Measurements from ENCODE around the gene GNB2.
"Not testable (repeated sequence)": the region's sequence is repeated elsewhere in the genome, so short reads cannot be mapped to it uniquely, and the experiment has no call there.

Gene GNB2

GRCh38 chr7:100708395-100708794, 34.9 kb downstream of the GNB2 start:
- Histone ChIP-seq H3K27ac (ENCODE audit: low read length) (no peak overlapping the region), H3K9ac (ENCODE audit: low read length) (no peak overlapping the region), H3K4me3 (ENCODE audit: low read length) (no peak overlapping the region), H3F3A (ENCODE audit: insufficient read depth, low read length) (peaks cover 4% of the 10 kb centered on the region; the same call in 1 of the 2 replicates), H3K27me3 (replicated peaks; ENCODE audit: insufficient read depth, low read length) (peaks cover 4% of the 10 kb centered on the region), H2AFZ (ENCODE audit: low read length) (no peak overlapping the region), H3K4me2 (ENCODE audit: low read depth, low read length) (no peak overlapping the region), H3K9me3 (replicated peaks; ENCODE audit: insufficient read depth, low read length) (no peaks in the 10 kb centered on the region), H4K20me1 (ENCODE audit: insufficient read depth, low read length) (no peaks in the 10 kb centered on the region), H3K36me3 (replicated peaks; ENCODE audit: insufficient read depth, low read length) (no peaks in the 10 kb centered on the region; the same call in 1 of the 2 replicates), H3K9me2 (replicated peaks; ENCODE audit: insufficient read depth, low read length) (no peaks in the 10 kb centered on the region), H3K4me1 (ENCODE audit: low read length) (peaks cover 8% of the 10 kb centered on the region; the same call in 1 of the 2 replicates), H3K79me2 (ENCODE audit: low read length) (peaks cover 16% of the 10 kb centered on the region)
- TF ChIP-seq EZH2phosphoT487 (IDR thresholded peaks at IDR 0.05; ENCODE audit: low read length): no peak
- DNase-seq: no peak

GRCh38 chr7:100710452-100710851, 36.9 kb downstream of the GNB2 start:
- H3K4me3 ChIP-seq (ENCODE audit: low read length): no peak overlapping the region
- H3K79me2 ChIP-seq (ENCODE audit: low read length): peaks cover 16% of the 10 kb centered on the region
- DNase-seq: no peak
- no peaks in the 10 kb centered on the region for H3K9me3 ChIP-seq (replicated peaks; ENCODE audit: insufficient read depth, low read length)
- H3K36me3 ChIP-seq (replicated peaks; ENCODE audit: insufficient read depth, low read length): no peaks in the 10 kb centered on the region; the same call in 1 of the 2 replicates
- H3K27me3 ChIP-seq (replicated peaks; ENCODE audit: insufficient read depth, low read length): peaks cover 14% of the 10 kb centered on the region
- H3K4me2 ChIP-seq (ENCODE audit: low read depth, low read length): no peak overlapping the region
- 0 out of 2 replicates have a peak, but pooled peaks cover 4% of the 10 kb centered on the region for H3K4me1 ChIP-seq (ENCODE audit: low read length)
- H4K20me1 ChIP-seq (ENCODE audit: insufficient read depth, low read length): no peaks in the 10 kb centered on the region
- no peak overlapping the region for H3K27ac ChIP-seq (ENCODE audit: low read length)
- H3K9ac ChIP-seq (ENCODE audit: low read length): no peak overlapping the region
- no peaks in the 10 kb centered on the region for H3K9me2 ChIP-seq (replicated peaks; ENCODE audit: insufficient read depth, low read length)
- H2AFZ ChIP-seq (ENCODE audit: low read length): no peak overlapping the region
- TF ChIP-seq EZH2phosphoT487 (IDR thresholded peaks at IDR 0.05; ENCODE audit: low read length): no peak
- TF ChIP-seq, protein P1, sequence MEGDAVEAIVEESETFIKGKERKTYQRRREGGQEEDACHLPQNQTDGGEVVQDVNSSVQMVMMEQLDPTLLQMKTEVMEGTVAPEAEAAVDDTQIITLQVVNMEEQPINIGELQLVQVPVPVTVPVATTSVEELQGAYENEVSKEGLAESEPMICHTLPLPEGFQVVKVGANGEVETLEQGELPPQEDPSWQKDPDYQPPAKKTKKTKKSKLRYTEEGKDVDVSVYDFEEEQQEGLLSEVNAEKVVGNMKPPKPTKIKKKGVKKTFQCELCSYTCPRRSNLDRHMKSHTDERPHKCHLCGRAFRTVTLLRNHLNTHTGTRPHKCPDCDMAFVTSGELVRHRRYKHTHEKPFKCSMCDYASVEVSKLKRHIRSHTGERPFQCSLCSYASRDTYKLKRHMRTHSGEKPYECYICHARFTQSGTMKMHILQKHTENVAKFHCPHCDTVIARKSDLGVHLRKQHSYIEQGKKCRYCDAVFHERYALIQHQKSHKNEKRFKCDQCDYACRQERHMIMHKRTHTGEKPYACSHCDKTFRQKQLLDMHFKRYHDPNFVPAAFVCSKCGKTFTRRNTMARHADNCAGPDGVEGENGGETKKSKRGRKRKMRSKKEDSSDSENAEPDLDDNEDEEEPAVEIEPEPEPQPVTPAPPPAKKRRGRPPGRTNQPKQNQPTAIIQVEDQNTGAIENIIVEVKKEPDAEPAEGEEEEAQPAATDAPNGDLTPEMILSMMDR (IDR thresholded peaks at IDR 0.05; ENCODE audit: low read length): no peak
- no peak for TF ChIP-seq EZH2 (optimal IDR thresholded peaks at IDR 0.05; ENCODE audit: low read depth, low read length)
- H3F3A ChIP-seq (ENCODE audit: insufficient read depth, low read length): peaks cover 3% of the 10 kb centered on the region; the same call in 1 of the 2 replicates

- H3K27me3 ChIP-seq (replicated peaks; ENCODE audit: insufficient read depth, low read length): peaks cover 24% of the 10 kb centered on the region
- no peaks in the 10 kb centered on the region for H4K20me1 ChIP-seq (ENCODE audit: insufficient read depth, low read length)
- no peak overlapping the region for H3K4me3 ChIP-seq (ENCODE audit: low read length)
Measured at GRCh38 chr7:100711369-100711768, 37.8 kb downstream of the GNB2 start.

GRCh38 chr7:100714725-100715124, 41.2 kb downstream of the GNB2 start:
- H3F3A ChIP-seq (ENCODE audit: insufficient read depth, low read length): no peaks in the 10 kb centered on the region
- H4K20me1 ChIP-seq (ENCODE audit: insufficient read depth, low read length): no peaks in the 10 kb centered on the region
- H3K27me3 ChIP-seq (replicated peaks; ENCODE audit: insufficient read depth, low read length): peaks cover 49% of the 10 kb centered on the region
- no peak overlapping the region for H3K4me2 ChIP-seq (ENCODE audit: low read depth, low read length)
- H3K9me3 ChIP-seq (replicated peaks; ENCODE audit: insufficient read depth, low read length): no peaks in the 10 kb centered on the region
- H3K79me2 ChIP-seq (ENCODE audit: low read length): no peaks in the 10 kb centered on the region
- H3K27ac ChIP-seq (ENCODE audit: low read length): no peak overlapping the region
- no peak overlapping the region for H3K4me3 ChIP-seq (ENCODE audit: low read length)
- no peak overlapping the region for H2AFZ ChIP-seq (ENCODE audit: low read length)
- no peak overlapping the region for H3K9ac ChIP-seq (ENCODE audit: low read length)
- no peaks in the 10 kb centered on the region for H3K4me1 ChIP-seq (ENCODE audit: low read length)
- H3K9me2 ChIP-seq (replicated peaks; ENCODE audit: insufficient read depth, low read length): no peaks in the 10 kb centered on the region
- no peak for DNase-seq
- TF ChIP-seq, protein P1 (IDR thresholded peaks at IDR 0.05; ENCODE audit: low read length): no peak
- TF ChIP-seq EZH2 (optimal IDR thresholded peaks at IDR 0.05; ENCODE audit: low read depth, low read length) (no peak), EZH2phosphoT487 (IDR thresholded peaks at IDR 0.05; ENCODE audit: low read length) (no peak)
- no peaks in the 10 kb centered on the region for H3K36me3 ChIP-seq (replicated peaks; ENCODE audit: insufficient read depth, low read length)

More at GRCh38 chr7:100711369-100711768, 37.8 kb downstream of the GNB2 start:
- TF ChIP-seq, protein P1 (IDR thresholded peaks at IDR 0.05; ENCODE audit: low read length): no peak
- TF ChIP-seq EZH2phosphoT487 (IDR thresholded peaks at IDR 0.05; ENCODE audit: low read length) (no peak), EZH2 (optimal IDR thresholded peaks at IDR 0.05; ENCODE audit: low read depth, low read length) (no peak)
- Histone ChIP-seq H2AFZ (ENCODE audit: low read length) (no peak overlapping the region), H3F3A (ENCODE audit: insufficient read depth, low read length) (no peaks in the 10 kb centered on the region), H3K36me3 (replicated peaks; ENCODE audit: insufficient read depth, low read length) (no peaks in the 10 kb centered on the region; the same call in 1 of the 2 replicates), H3K27ac (ENCODE audit: low read length) (no peak overlapping the region), H3K9ac (ENCODE audit: low read length) (no peak overlapping the region), H3K9me2 (replicated peaks; ENCODE audit: insufficient read depth, low read length) (no peaks in the 10 kb centered on the region), H3K79me2 (ENCODE audit: low read length) (peaks cover 11% of the 10 kb centered on the region), H3K4me1 (ENCODE audit: low read length) (0 out of 2 replicates have a peak, but pooled peaks cover 4% of the 10 kb centered on the region), H3K9me3 (replicated peaks; ENCODE audit: insufficient read depth, low read length) (no peaks in the 10 kb centered on the region), H3K4me2 (ENCODE audit: low read depth, low read length) (no peak overlapping the region)
- DNase-seq: no peak

DNA sequence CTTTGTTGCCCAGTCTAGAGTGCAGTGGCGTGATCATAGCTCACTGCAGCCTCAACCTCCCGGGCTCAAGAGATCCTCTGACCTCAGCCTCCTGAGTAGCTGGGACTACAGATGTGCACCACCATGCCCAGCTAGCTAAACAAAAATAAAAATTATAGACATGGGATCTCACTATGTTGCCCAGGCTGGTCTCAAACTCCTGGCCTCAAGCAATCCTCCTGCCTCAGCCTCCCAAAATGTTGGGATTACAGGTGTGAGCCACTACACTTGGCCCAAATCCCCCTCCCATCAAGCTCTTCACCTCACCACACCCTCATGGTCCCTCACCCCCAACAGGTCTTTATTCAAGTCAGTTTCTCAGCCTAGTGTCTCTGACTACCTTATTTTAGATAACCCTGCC, 43.5 kb downstream of the GNB2 start:
- H3K4me2 ChIP-seq (ENCODE audit: low read depth, low read length); H3K9me3 ChIP-seq (replicated peaks; ENCODE audit: insufficient read depth, low read length); H3K4me1 ChIP-seq (ENCODE audit: low read length); H3F3A ChIP-seq (ENCODE audit: insufficient read depth, low read length); H2AFZ ChIP-seq (ENCODE audit: low read length); H3K9me2 ChIP-seq (replicated peaks; ENCODE audit: insufficient read depth, low read length); H3K27ac ChIP-seq (ENCODE audit: low read length); H3K4me3 ChIP-seq (ENCODE audit: low read length); H3K36me3 ChIP-seq (replicated peaks; ENCODE audit: insufficient read depth, low read length); H4K20me1 ChIP-seq (ENCODE audit: insufficient read depth, low read length); H3K79me2 ChIP-seq (ENCODE audit: low read length); DNase-seq; H3K9ac ChIP-seq (ENCODE audit: low read length): not testable (repeated sequence)
- H3K27me3 ChIP-seq (replicated peaks; ENCODE audit: insufficient read depth, low read length): peaks cover 72% of the 10 kb centered on the region
